ENCODE data around the gene URB2.

Gene URB2

GRCh38 chr1:229641306-229641705, 15.3 kb downstream of the URB2 start:
- no peak for DNase-seq (ENCODE audit: low read depth)
- no peak overlapping the region for H3K4me3 ChIP-seq (ENCODE audit: low read depth, low read length)

DNA sequence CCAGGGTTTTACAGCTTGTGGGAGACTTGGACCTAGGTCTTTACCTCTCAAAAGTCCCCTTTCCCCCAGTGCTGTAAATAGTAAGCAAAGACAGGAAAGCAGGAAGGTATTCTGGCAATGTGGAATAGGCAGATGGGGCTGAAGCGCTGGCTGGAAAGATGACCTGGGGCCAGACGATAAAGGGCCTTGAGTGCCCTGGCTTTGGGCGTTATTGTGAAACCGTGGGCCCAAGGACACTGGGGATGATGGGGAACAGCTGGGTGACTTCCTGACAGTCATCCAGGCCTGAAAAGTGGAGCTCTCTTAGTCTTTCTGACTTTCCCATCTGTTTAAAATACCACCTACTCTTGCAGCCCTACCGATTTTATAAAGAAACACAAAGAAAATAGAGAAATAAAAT, 16.3 kb downstream of the URB2 start:
- H3K4me3 ChIP-seq (ENCODE audit: low read depth, low read length): no peak overlapping the region
- no peak for DNase-seq (ENCODE audit: low read depth)

DNA sequence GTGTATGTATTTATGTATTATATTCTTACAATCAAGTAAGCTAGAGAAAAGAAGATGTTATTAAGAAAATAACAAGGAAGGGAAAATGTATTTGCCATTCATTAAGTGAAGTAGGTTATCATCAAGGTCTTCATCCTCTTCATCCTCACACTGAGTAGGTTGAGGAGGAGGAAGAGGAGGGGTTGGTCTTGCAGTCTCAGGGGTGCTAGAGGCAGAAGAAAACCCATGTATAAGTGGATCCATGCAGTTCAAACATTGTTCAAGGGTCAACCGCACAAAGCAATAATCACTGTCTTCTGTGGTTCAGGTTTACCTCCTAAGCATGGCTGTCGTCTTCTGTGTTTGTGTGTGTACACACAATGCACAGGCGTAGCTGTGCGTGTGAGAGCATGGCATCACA, 16.9 kb downstream of the URB2 start:
- no peak for DNase-seq (ENCODE audit: low read depth)
- H3K4me3 ChIP-seq (ENCODE audit: low read depth, low read length): no peak overlapping the region

DNA sequence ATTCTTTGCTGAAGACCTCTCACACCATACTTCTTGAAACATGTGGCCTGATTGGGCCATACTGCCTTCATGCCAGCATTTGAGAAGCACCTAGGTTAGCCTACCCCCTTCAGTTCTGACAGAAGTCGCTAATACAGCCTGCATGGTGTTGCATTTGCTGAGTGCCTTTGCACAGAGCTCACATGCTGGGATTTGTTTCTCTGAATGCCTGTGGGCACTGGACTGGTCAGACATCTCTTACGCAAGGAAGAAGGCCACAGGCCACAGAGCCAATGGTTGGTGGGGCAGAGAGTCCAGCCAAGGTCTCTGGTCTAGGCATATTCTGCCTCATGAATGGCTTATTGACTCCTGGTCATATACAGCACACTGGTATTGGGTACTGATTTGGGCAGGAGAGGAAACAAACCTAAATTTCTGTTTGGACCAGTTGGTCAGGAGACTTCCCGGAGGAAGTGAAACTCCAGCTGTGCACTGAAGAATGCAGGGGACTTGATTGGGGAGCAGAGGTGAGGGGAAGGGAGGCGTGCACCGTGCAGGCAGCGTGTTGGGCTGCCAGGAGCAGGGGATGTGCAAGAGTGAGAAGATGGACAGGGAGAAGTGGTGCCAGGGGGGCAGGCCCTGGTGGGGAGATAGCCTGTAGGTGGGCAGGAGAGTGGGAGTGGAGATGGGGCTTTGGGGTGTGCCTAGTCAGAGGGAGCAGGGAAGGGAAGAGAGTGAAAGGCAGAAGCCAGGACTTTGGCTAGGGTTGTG, 18.1 kb downstream of the URB2 start:
- H3K4me3 ChIP-seq (ENCODE audit: low read depth, low read length): no peak overlapping the region
- no peak for DNase-seq (ENCODE audit: low read depth)

DNA sequence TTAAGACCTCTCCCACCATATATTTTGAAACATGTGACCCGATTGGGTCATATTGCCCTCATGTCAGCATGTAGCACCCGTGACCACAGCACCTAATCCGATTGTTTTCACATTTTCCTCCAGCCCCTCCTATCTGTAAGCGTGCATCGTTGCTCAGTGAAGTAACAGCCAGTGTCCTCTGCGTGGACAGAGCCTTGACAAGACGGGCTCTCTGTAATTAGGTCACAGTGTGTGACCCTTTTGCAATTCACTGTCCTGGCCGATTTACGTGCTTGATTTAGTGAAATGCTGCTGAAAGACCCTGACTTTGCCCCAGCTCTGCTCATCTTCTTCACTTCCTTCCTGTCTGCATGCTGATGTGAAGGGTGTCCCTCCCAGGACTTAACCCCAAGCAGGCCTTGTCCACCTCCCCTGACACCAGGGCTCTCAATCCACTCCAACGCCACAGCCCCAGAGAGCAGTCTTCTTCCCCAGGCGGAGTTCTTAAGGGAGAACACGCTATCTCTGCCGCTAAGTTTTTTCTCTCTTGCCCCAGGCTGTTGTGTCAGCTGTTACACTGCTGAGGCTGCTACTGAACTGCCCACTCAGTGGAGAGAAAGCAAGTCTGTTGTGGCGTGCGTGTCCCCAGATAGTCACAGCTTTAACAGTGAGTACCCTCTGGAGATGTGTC, 19.4 kb downstream of the URB2 start:
- H3K4me3 ChIP-seq (ENCODE audit: low read depth, low read length): no peak overlapping the region
- no peak for DNase-seq (ENCODE audit: low read depth)

GRCh38 chr1:229648406-229648805, 22.4 kb downstream of the URB2 start:
- no peak overlapping the region for H3K4me3 ChIP-seq (ENCODE audit: low read depth, low read length)
- DNase-seq (ENCODE audit: low read depth): no peak

- H3K4me3 ChIP-seq (ENCODE audit: low read depth, low read length): no peak overlapping the region
- DNase-seq (ENCODE audit: low read depth): no peak
Measured at GRCh38 chr1:229650045-229650444, 24.0 kb downstream of the URB2 start.

DNA sequence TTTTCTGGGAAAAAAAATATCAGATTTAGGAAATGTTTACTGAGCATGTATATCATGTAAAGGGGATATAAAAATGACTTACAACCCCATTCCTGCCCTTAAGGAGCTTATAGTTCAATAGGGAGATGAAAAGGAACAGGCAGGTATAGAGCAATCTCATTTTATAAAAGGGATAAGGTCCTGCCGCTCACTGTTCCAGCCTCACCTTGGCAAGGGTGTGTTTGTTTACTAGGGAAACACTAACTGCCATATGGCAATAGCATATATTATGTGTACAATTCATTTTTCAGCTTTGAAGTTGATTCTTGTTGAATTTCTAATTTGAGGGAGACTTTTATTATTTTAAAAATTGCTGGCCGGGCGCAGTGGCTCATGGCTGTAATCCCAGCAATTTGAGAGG, 25.5 kb downstream of the URB2 start:
- H3K4me3 ChIP-seq (ENCODE audit: low read depth, low read length): no peak overlapping the region
- no peak for DNase-seq (ENCODE audit: low read depth)

- no peak overlapping the region for H3K4me3 ChIP-seq (ENCODE audit: low read depth, low read length)
- no peak for DNase-seq (ENCODE audit: low read depth)
Measured at GRCh38 chr1:229653420-229653819, 27.4 kb downstream of the URB2 start.

- DNase-seq (ENCODE audit: low read depth): no peak
- H3K4me3 ChIP-seq (ENCODE audit: low read depth, low read length): no peak overlapping the region
Measured at GRCh38 chr1:229655781-229656180, 29.7 kb downstream of the URB2 start.

DNA sequence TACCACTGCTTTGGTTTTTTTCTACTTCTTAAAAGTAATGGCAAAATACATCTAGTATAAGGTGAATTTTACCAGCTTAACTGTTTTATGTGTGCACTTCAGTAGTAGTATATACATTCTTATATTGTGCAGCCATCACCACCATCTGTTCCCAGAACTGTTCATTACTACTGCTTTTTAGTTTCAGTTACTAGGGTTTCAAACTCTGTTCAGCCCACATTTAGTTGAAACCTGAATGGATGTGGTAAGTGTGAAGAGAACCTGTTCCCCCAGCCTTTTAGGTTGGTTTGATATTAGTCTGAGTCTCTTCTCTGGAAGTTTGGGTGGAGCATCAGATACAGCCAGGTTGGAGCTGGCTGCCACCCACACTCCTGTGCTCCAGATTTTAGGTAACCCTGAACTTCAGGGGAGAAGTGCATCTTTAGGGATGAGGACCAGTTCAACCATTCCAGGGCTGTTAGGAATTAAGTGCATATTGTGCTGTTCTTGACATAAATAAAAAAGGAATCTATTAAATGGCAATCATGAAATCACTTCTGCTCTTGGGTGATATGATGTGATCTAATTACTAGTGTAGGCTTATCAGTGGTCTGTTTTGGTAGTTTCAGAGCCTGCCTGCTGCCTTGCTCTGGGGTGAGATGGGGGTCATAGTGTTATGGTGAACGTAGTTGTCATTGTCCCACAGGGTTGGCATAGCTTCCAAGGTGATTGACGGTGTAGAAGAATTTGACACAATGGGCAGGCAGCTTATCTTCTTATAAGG, 32.1 kb downstream of the URB2 start:
- no peak for DNase-seq (ENCODE audit: low read depth)
- H3K4me3 ChIP-seq (ENCODE audit: low read depth, low read length): no peak overlapping the region

- H3K4me3 ChIP-seq (ENCODE audit: low read depth, low read length): no peak overlapping the region
- DNase-seq (ENCODE audit: low read depth): no peak
Measured at GRCh38 chr1:229661022-229661877, 35.2 kb downstream of the URB2 start.

GRCh38 chr1:229661897-229662296, 35.9 kb downstream of the URB2 start:
- DNase-seq (ENCODE audit: low read depth): no peak
- no peak overlapping the region for H3K4me3 ChIP-seq (ENCODE audit: low read depth, low read length)

- no peak overlapping the region for H3K4me3 ChIP-seq (ENCODE audit: low read depth, low read length)
- DNase-seq (ENCODE audit: low read depth): no peak
Measured at GRCh38 chr1:229664133-229664689, 38.2 kb downstream of the URB2 start.

DNA sequence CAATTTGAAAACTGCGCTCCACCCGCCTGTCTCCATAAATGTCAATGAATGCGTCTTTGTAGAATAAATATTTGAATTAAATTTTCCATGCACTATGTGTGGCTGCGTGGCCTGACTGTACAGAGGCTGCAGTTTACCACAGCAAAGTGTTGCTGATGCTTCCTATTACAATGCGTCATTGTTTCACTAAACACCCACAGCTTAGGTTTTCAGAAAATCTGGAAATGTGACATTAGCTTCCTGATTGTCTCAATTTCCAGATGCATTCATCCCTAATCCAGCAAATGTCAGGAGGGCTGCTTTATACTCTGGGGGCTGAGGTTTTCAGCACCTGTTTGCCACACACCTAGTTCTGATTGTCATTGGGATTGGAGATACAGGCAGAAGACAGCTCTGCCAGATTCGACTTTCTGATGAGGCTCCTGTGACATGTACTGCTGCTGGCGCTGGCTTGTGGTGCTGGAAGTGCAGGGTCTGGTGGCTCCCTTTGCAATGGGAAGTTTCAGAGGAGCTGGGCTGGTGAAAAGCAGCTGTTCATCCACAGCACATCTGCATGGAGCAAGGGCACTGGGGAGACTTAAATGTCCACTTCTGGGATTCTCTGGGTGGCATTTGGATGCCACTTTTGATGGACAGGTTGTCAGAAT, 40.0 kb downstream of the URB2 start:
- no peak overlapping the region for H3K4me3 ChIP-seq (ENCODE audit: low read depth, low read length)
- DNase-seq (ENCODE audit: low read depth): no peak

DNA sequence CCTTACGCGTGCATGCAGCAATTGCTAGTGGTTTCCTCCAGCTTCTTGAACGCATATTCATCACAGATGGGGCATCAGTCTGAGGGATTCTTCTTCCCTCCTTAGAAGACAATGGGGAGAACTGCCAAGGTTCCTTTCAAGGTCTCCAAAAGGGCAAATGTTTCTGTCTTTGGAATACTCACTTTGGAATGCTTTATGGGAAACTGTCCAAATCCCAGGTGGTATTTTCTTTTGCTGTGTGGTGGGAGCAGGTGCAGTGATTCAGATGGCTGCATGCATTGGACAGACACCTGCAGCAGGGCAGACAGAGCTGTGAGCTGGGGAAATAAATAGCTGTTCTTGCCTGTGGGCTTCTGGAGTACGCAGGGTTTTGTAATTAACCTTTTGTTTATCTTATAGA, 40.5 kb downstream of the URB2 start:
- H3K4me3 ChIP-seq (ENCODE audit: low read depth, low read length): no peak overlapping the region
- no peak for DNase-seq (ENCODE audit: low read depth)

DNA sequence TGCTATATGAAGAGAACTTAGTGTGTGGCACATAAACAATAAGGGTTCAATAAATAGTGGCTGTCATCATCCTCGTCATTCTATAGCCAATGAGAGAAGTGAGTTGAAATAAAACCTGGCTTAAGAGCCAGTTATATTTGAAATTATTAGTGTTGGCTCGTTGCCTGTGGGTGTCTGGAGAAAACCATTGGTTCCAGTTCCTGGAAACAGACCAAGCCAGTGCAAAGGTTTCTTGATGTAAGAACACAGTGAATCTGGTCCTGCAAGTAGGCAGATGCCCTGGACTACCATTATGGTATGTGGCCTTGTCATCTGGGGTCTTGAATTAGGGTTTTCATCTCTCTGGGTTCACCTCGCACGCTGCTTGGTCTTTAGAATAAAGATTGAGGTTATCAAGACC, 43.3 kb downstream of the URB2 start:
- no peak overlapping the region for H3K4me3 ChIP-seq (ENCODE audit: low read depth, low read length)
- DNase-seq (ENCODE audit: low read depth): peak; percentile 39

DNA sequence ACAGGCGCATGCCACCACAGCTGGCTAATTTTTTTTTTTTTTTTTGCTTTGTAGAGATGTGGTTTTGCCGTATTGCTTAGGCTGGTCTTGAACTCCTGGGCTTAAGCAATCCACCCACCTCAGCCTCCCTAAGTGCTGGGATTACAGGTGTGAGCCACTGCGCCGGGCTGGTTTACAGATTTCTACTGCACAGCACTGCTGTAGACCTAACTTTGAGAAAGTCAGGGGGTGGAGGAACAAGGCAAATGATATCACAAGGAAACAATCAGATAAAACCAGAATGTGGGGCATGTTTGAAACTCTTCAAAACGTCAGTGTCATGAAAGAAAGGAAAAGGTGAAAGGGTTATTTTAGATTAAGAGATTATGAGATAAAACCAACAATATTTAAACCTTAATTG, 45.3 kb downstream of the URB2 start:
- H3K4me3 ChIP-seq (ENCODE audit: low read depth, low read length): no peak overlapping the region
- no peak for DNase-seq (ENCODE audit: low read depth)

DNA sequence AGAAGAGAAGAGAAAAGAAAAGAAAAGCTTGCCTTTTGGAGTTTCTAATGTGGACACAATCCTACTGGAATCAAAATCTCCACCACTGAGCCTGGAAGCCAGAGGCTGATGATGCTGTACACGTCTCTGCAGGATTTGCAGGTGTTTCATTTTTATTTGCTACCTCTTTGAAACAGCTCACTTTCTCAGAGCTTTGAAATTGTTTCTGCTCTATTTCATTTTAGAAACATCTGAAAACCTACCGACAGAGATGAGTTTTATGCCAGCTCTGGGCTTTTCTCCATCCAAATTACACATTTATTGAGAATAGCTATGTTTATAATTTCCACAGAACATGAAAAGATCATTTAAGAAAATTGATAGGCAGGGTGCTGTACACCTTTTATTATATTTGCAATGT, 46.2 kb downstream of the URB2 start:
- no peak for DNase-seq (ENCODE audit: low read depth)
- no peak overlapping the region for H3K4me3 ChIP-seq (ENCODE audit: low read depth, low read length)

Measured in skeletal muscle cell (primary cell).